PC-9 (cell line): ENCODE data around the gene BRSK2. TPM values are rescaled to one million over a fixed set of nuclear protein-coding genes. Genes with fewer than 3 reads are reported as not detected.

Experiments
- BruUV-seq: library from RNA; stranded (reverse); fragments of 400-500 nt; replicated peaks from 2 replicates; lab custom pipeline; 2021; lab: Mats Ljungman, UMichigan
- CTCF ChIA-PET: fragments of 300-600 bp; sonication (Branson Sonifier 250); formaldehyde crosslinking; loops from one replicate; lab custom pipeline; 2022; ENCODE audit warnings: antibody characterized with exemption; lab: Charles Lee
- POLR2A ChIA-PET: fragments of 300-600 bp; sonication (Branson Sonifier 250); formaldehyde crosslinking; loops from one replicate; lab custom pipeline; 2022; ENCODE audit warnings: antibody characterized with exemption; ENCODE audit not compliant: unreplicated experiment; lab: Charles Lee
- DNase-seq, 2 experiments: peaks; one replicate each; pipeline versions ENCODE4 v3.0.0 to v3.0.0-alpha.2; 2015 to 2022; ENCODE audit warnings: mixed read lengths in 1 of 2
- H2AFZ ChIP-seq: fragments of 200-600 bp; sonication (generic); 2 replicates; pipeline ENCODE4 v1.8.1; 2017; ENCODE audit warnings: antibody characterized with exemption
- H3F3A ChIP-seq: fragments of 200-600 bp; sonication (generic); 2 replicates; pipeline ENCODE4 v1.8.1; 2017; ENCODE audit warnings: antibody characterized with exemption, mild to moderate bottlenecking, low read depth; ENCODE audit not compliant: insufficient read depth
- H3K27ac ChIP-seq: fragments of 200-600 bp; sonication (generic); 2 replicates; pipeline ENCODE4 v1.6.1; 2016; ENCODE audit warnings: mixed run types
- H3K27me3 ChIP-seq: fragments of 200-600 bp; sonication (generic); 2 replicates; pipeline ENCODE4 v1.6.1; 2016; ENCODE audit warnings: low read depth, mixed run types; ENCODE audit not compliant: insufficient read depth
- H3K36me3 ChIP-seq: fragments of 200-600 bp; sonication (generic); 2 replicates; pipeline ENCODE4 v1.6.1; 2016; ENCODE audit warnings: low read depth, mixed run types
- H3K4me1 ChIP-seq: fragments of 200-600 bp; sonication (generic); replicated peaks from 2 replicates; pipeline ENCODE4 v1.6.1; 2016; ENCODE audit warnings: mixed run types; ENCODE audit not compliant: insufficient read depth
- H3K4me2 ChIP-seq: fragments of 200-600 bp; sonication (generic); 2 replicates; pipeline ENCODE4 v1.6.1; 2017; ENCODE audit warnings: mixed run types
- H3K4me3 ChIP-seq: fragments of 200-600 bp; sonication (generic); 2 replicates; pipeline ENCODE4 v1.6.1; 2016; ENCODE audit warnings: mixed run types
- H3K79me2 ChIP-seq: fragments of 200-600 bp; sonication (generic); 2 replicates; pipeline ENCODE4 v1.6.1; 2017; ENCODE audit warnings: low read depth, mixed run types
- H3K9me2 ChIP-seq: fragments of 200-600 bp; sonication (generic); 2 replicates; pipeline ENCODE4 v1.8.1; 2017; ENCODE audit warnings: mild to moderate bottlenecking; ENCODE audit not compliant: insufficient read depth
- H3K9me3 ChIP-seq: fragments of 200-600 bp; sonication (generic); 2 replicates; pipeline ENCODE4 v1.8.1; 2016; ENCODE audit warnings: low read depth; ENCODE audit not compliant: insufficient read depth
- H4K20me1 ChIP-seq: fragments of 200-600 bp; sonication (generic); 2 replicates; pipeline ENCODE4 v1.8.1; 2017; ENCODE audit not compliant: insufficient read depth
- EZH2 ChIP-seq: fragments of 200-600 bp; sonication (generic); IDR thresholded peaks from 2 replicates; pipeline ENCODE4 v1.8.0; 2017; ENCODE audit warnings: antibody characterized with exemption, low read depth
- intact Hi-C: fragments of 100-400 bp; cut with micrococcal nuclease; formaldehyde crosslinking; loops from one replicate; pipeline ENCODE4 v1.10.0; 2022; ENCODE audit not compliant: unreplicated experiment
- total RNA-seq: library from RNA; stranded (reverse); gene quantifications from 2 replicates; pipeline ENCODE4 v1.2.3, GENCODE V29; 2021
- TF ChIP-seq, protein P1 (sequence below): fragments of 200-600 bp; sonication (generic); conservative IDR thresholded peaks from 2 replicates; pipeline ENCODE4 v1.6.1; 2017; ENCODE audit warnings: mixed run types, antibody characterized with exemption, mild to moderate bottlenecking, moderate library complexity

The BRSK2 gene
- total RNA-seq, 1 experiment from 2014 or later, result 2.9 TPM

- Histone ChIP-seq H3K27ac (no peak overlapping the region), H2AFZ (no peak overlapping the region), H3K9me3 (no peaks in the 10 kb centered on the region), H4K20me1 (no peaks in the 10 kb centered on the region), H3K4me1 (no peaks in the 10 kb centered on the region), H3K36me3 (no peaks in the 10 kb centered on the region), H3K27me3 (no peaks in the 10 kb centered on the region), H3K4me3 (no peak overlapping the region), H3K79me2 (no peaks in the 10 kb centered on the region), H3K9me2 (no peaks in the 10 kb centered on the region), H3K4me2 (no peak overlapping the region), H3F3A (no peaks in the 10 kb centered on the region)
- intact Hi-C loops, result no loop called here
- BruUV-seq, result no TSS peak
- ChIA-PET POLR2A (interaction anchor here (0.8 kb wide), 1 partner anchor 57 kb away, joined by 10 read pairs; no protein-coding TSS in a partner anchor), CTCF (no interaction called here)
- DNase-seq, result no peak
- TF ChIP-seq EZH2, result no peak
- TF ChIP-seq, protein P1, sequence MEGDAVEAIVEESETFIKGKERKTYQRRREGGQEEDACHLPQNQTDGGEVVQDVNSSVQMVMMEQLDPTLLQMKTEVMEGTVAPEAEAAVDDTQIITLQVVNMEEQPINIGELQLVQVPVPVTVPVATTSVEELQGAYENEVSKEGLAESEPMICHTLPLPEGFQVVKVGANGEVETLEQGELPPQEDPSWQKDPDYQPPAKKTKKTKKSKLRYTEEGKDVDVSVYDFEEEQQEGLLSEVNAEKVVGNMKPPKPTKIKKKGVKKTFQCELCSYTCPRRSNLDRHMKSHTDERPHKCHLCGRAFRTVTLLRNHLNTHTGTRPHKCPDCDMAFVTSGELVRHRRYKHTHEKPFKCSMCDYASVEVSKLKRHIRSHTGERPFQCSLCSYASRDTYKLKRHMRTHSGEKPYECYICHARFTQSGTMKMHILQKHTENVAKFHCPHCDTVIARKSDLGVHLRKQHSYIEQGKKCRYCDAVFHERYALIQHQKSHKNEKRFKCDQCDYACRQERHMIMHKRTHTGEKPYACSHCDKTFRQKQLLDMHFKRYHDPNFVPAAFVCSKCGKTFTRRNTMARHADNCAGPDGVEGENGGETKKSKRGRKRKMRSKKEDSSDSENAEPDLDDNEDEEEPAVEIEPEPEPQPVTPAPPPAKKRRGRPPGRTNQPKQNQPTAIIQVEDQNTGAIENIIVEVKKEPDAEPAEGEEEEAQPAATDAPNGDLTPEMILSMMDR, result no peak
Measured at GRCh38 chr11:1350086-1350725, 39.5 kb upstream of the BRSK2 start.

DNA sequence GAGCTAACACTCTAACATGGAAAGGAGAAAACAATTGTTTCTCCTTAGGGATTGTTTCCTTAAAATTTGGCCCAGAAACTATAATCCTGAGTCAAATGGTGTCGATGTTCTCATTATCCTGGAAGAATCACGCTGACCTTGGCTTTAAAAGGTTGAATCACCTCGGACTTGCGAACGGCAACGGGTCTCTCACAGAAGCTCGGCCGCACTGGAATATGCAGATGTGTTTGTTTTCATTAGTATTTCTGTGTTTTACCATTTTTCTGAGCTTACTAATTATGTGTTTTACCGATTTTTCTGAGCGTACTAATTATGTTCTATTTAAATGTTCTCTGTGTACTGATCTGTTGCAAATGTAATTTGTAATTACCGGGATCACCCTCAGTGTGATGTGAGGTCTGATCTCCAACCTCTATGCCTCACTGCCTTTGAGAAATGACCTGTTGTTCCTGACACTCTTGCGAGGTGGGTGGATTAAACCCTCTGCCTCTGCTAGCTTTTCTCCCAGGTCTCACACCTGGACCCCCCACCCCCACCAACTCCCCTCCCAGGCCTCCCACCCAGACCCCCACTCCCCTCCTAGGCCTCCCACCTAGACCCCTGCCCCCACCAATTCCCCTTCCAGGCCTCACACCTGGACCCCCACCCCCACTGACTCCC, 38.3 kb upstream of the BRSK2 start:
- no peak overlapping the region for H3K27ac ChIP-seq
- DNase-seq, result peak in 1 of 2 experiments; percentile 52
- H3K4me1 ChIP-seq, result no peaks in the 10 kb centered on the region
- TF ChIP-seq, protein P1, result no peak
- no peak for TF ChIP-seq EZH2
- H3K36me3 ChIP-seq, result no peaks in the 10 kb centered on the region
- ChIA-PET POLR2A (interaction anchor here (0.8 kb wide), 1 partner anchor 58 kb away, joined by 10 read pairs; no protein-coding TSS in a partner anchor), CTCF (no interaction called here)
- no peaks in the 10 kb centered on the region for H3F3A ChIP-seq
- H3K79me2 ChIP-seq, result no peaks in the 10 kb centered on the region
- H3K9me2 ChIP-seq, result no peaks in the 10 kb centered on the region
- H2AFZ ChIP-seq, result no peak overlapping the region
- BruUV-seq, result no TSS peak
- intact Hi-C loops, result no loop called here
- no peaks in the 10 kb centered on the region for H4K20me1 ChIP-seq
- no peaks in the 10 kb centered on the region for H3K9me3 ChIP-seq
- H3K4me3 ChIP-seq, result no peak overlapping the region
- peak overlapping the region; percentile 19; the same call in 1 of the 2 replicates for H3K4me2 ChIP-seq
- no peaks in the 10 kb centered on the region for H3K27me3 ChIP-seq

DNA sequence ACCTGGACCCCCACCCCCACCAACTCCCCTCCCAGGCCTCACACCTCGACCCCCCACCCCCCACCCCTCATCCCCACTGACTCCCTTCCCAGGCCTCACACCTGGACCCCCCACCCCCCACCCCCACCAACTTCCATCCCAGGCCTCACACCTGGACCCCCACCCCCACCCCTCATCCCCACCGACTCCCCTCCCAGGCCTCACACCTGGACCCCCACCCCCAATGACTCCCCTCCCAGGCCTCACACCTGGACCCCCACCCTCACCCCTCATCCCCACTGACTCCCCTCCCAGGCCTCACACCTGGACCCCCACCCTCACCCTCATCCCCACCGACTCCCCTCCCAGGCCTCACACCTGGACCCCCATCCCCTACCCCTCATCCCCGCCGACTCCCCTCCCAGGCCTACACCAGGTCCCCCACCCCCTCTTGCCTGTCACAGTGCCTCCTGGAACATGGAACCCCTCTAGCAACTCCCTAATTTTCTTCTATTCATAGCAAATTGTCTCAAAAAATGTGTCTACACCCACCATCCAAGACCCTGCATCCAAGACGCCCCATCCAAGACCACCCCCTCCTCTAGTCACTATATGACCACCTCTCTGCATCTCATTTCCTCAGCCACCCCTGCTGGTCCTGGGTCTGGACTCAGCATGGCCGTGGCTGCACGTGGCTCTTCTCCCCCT, 36.9 kb upstream of the BRSK2 start:
- no peaks in the 10 kb centered on the region for H3K36me3 ChIP-seq
- H3K27ac ChIP-seq, result no peak overlapping the region
- CTCF ChIA-PET, result no interaction called here
- no peaks in the 10 kb centered on the region for H4K20me1 ChIP-seq
- no peak for DNase-seq
- no TSS peak for BruUV-seq
- no peaks in the 10 kb centered on the region for H3K4me1 ChIP-seq
- H3K4me2 ChIP-seq, result no peak overlapping the region
- H3K27me3 ChIP-seq, result no peaks in the 10 kb centered on the region
- H3K4me3 ChIP-seq, result no peak overlapping the region
- POLR2A ChIA-PET, result no interaction called here
- intact Hi-C loops, result no loop called here
- H3K9me3 ChIP-seq, result no peaks in the 10 kb centered on the region
- no peaks in the 10 kb centered on the region for H3K9me2 ChIP-seq
- no peak for TF ChIP-seq EZH2
- TF ChIP-seq, protein P1, result no peak
- no peaks in the 10 kb centered on the region for H3K79me2 ChIP-seq
- no peak overlapping the region for H2AFZ ChIP-seq
- H3F3A ChIP-seq, result no peaks in the 10 kb centered on the region
